HEK293T (cell line): Measurements from ENCODE around the gene TTC22.

ENCODE experiments used
- CTCF ChIA-PET: fragments of 350-600 bp; formaldehyde crosslinking; extraction: SDS; loops from one replicate; lab custom pipeline; 2021; ENCODE audit warnings: antibody characterized with exemption, inconsistent platforms; lab: Yijun Ruan, JAX
- POLR2A ChIA-PET: fragments of 350-600 bp; formaldehyde crosslinking; extraction: SDS; loops from one replicate; lab custom pipeline; 2020; ENCODE audit warnings: antibody characterized with exemption, inconsistent platforms; lab: Yijun Ruan, JAX
- DNase-seq: peaks from one replicate; pipeline ENCODE4 v3.0.0; 2012; ENCODE audit warnings: mixed read lengths; ENCODE audit errors: extremely low spot score
- ARNT ChIP-seq: fragments of 450-650 bp; IDR thresholded peaks from 2 replicates; pipeline ENCODE4 v1.6.1; 2017; ENCODE audit warnings: mild to moderate bottlenecking
- BHLHE40 ChIP-seq: fragments of 450-650 bp; IDR thresholded peaks from 2 replicates; pipeline ENCODE4 v1.6.1; 2016; ENCODE audit warnings: mild to moderate bottlenecking, moderate library complexity, borderline replicate concordance
- CTBP1 ChIP-seq: fragments of 450-650 bp; IDR thresholded peaks from 2 replicates; pipeline ENCODE4 v1.6.1; 2016; ENCODE audit warnings: borderline replicate concordance
- ELF4 ChIP-seq: fragments of 450-650 bp; IDR thresholded peaks from 2 replicates; pipeline ENCODE4 v1.6.1; 2017; ENCODE audit warnings: antibody characterized with exemption
- FOXA1 ChIP-seq: fragments of 450-650 bp; IDR thresholded peaks from 2 replicates; pipeline ENCODE4 v1.6.1; 2016; ENCODE audit warnings: mild to moderate bottlenecking
- FOXK2 ChIP-seq: fragments of 450-650 bp; IDR thresholded peaks from 2 replicates; pipeline ENCODE4 v1.6.1; 2016; ENCODE audit warnings: mild to moderate bottlenecking
- FOXM1 ChIP-seq: fragments of 450-650 bp; IDR thresholded peaks from 2 replicates; pipeline ENCODE4 v1.6.1; 2017; ENCODE audit warnings: mild to moderate bottlenecking, borderline replicate concordance
- HDGF ChIP-seq: fragments of 450-650 bp; IDR thresholded peaks from 2 replicates; pipeline ENCODE4 v1.6.1; 2017; ENCODE audit warnings: antibody characterized with exemption, borderline replicate concordance
- L3MBTL2 ChIP-seq: fragments of 450-650 bp; conservative IDR thresholded peaks from 2 replicates; pipeline ENCODE4 v1.6.1; 2016; ENCODE audit warnings: mild to moderate bottlenecking
- LEF1 ChIP-seq: fragments of 450-650 bp; IDR thresholded peaks from 2 replicates; pipeline ENCODE4 v1.6.1; 2017; ENCODE audit warnings: mild to moderate bottlenecking, borderline replicate concordance
- NFRKB ChIP-seq: fragments of 450-650 bp; IDR thresholded peaks from 2 replicates; pipeline ENCODE4 v1.6.1; 2016; ENCODE audit warnings: mild to moderate bottlenecking, moderate library complexity
- PKNOX1 ChIP-seq: fragments of 450-650 bp; IDR thresholded peaks from 2 replicates; pipeline ENCODE4 v1.6.1; 2016
- SP1 ChIP-seq: fragments of 450-650 bp; IDR thresholded peaks from 2 replicates; pipeline ENCODE4 v1.6.1; 2017
- SUZ12 ChIP-seq: fragments of 450-650 bp; IDR thresholded peaks from 2 replicates; pipeline ENCODE4 v1.6.1; 2016; ENCODE audit warnings: mild to moderate bottlenecking
- TARDBP ChIP-seq: fragments of 450-650 bp; IDR thresholded peaks from 2 replicates; pipeline ENCODE4 v1.6.1; 2016
- ZNF384 ChIP-seq: fragments of 450-650 bp; IDR thresholded peaks from 2 replicates; pipeline ENCODE4 v1.6.1; 2016

The TTC22 gene

DNA sequence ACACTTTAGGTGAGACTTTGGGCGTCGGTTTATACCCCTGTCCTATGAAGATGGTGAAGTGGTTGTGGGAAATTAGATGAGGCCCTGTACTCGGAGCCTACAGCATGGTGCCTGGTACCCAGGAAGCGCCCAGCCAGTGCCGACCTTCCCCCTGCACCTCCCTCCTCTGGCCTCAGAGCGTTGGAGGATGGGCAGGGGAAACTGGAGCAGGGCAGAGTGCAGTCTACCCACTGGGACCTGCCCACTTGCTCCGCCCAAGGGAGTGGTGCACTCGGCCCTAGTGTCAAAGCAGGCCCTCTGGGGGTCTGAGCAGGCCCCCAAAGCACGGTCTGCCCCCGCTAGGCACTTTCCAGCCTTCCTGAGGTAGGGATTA, 13.0 kb upstream of the TTC22 start:
- POLR2A ChIA-PET = no interaction called here
- no peak for DNase-seq
- CTCF ChIA-PET = interaction anchor here (1.0 kb wide), 1 partner anchor 693 kb away, joined by 4 read pairs; no protein-coding TSS in a partner anchor
- TF ChIP-seq LEF1 (no peak), FOXK2 (no peak), BHLHE40 (no peak), L3MBTL2 (no peak), CTBP1 (no peak), ARNT (no peak), FOXM1 (no peak), FOXA1 (no peak), PKNOX1 (no peak), ZNF384 (no peak), ELF4 (no peak), SUZ12 (no peak), TARDBP (no peak), HDGF (no peak), NFRKB (no peak), SP1 (no peak)

DNA sequence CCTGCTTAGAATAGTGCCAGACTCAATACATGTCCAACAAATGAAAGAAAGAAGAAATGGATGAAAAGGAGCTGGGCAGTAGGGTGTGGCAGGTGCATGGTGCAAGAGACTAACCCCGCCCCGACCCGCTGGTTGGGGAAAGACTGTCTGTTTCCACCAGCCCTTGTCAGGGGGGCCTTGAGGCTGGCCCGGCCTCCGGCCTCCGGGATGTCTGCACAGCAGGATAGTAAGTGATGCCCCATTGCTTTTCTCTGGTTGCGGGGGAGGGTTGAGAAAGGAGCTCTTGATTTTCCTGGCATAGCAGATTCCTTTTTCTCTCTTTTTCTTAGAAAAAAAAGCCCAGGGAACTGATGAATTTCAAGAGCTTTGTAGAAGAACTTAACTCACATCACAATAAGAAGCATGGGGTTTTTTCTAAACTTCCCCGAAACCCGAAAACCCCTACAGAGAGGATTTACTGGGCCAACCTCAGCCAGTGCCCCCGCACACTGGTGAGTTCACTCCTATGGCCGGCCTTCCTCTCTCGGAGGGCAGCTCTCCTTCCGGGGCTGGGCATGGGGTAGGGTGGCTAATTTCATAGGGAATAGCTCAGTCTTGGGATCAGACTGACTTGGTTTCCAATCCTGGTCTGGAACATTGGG, 12.5 kb upstream of the TTC22 start:
- TF ChIP-seq ARNT = no peak
- no peak for TF ChIP-seq ELF4
- TF ChIP-seq BHLHE40 = no peak
- no peak for TF ChIP-seq HDGF
- no peak for TF ChIP-seq CTBP1
- TF ChIP-seq SP1 = no peak
- no peak for TF ChIP-seq LEF1
- TF ChIP-seq ZNF384 = no peak
- TF ChIP-seq PKNOX1 = no peak
- TF ChIP-seq NFRKB = no peak
- no peak for TF ChIP-seq TARDBP
- TF ChIP-seq FOXA1 = no peak
- no peak for TF ChIP-seq FOXM1
- no peak for TF ChIP-seq SUZ12
- no peak for TF ChIP-seq L3MBTL2
- no peak for TF ChIP-seq FOXK2
- ChIA-PET CTCF (no interaction called here), POLR2A (interaction anchor here (0.6 kb wide), 1 partner anchor 511 kb away, joined by 3 read pairs; no protein-coding TSS in a partner anchor)
- no peak for DNase-seq

DNA sequence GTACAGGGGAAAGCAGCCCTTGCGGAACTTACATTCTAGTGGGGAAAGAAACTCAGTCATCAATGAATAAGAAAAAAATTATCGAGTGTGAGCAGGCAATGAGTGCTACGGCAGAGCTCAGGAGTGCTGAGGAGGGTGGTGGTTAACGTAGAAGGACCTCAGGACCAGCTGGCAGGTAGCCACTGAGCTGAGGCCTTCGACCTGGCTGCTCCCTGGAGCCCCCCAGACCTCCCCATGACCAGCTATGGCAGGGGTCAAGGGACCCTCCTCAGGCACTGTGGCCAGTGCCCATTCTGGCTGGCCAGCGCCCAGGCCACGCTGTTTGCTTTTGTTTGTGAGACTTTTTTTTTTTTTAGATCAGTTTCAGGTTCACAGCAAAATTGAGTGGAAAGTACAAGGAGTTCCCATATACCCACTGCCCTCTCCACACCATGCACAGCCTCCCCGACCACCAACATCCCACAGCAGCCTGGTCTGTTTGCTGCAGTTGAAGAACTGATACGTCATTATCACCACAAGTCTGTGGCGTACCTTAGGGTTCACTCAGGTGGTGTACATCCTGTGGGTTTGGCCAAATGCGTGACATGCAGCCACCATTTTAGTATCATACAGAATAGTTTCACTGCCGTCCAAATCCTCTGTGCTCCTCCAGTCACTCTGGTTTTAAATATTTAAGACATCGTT, 11.8 kb upstream of the TTC22 start:
- no peak for DNase-seq
- TF ChIP-seq ZNF384 (no peak), PKNOX1 (no peak), ELF4 (no peak), FOXA1 (no peak), FOXK2 (no peak)
- ChIA-PET POLR2A (no interaction called here), CTCF (no interaction called here)

GRCh38 chr1:54811739-54812655, 10.9 kb upstream of the TTC22 start:
- ChIA-PET POLR2A (no interaction called here), CTCF (interaction anchor here (0.6 kb wide), 1 partner anchor 559 kb away, joined by 8 read pairs; no protein-coding TSS in a partner anchor)
- TF ChIP-seq PKNOX1 (no peak), CTBP1 (no peak), HDGF (0 out of 2 replicates have a peak, but pooled peaks have one; percentile 31)
- DNase-seq = no peak

DNA sequence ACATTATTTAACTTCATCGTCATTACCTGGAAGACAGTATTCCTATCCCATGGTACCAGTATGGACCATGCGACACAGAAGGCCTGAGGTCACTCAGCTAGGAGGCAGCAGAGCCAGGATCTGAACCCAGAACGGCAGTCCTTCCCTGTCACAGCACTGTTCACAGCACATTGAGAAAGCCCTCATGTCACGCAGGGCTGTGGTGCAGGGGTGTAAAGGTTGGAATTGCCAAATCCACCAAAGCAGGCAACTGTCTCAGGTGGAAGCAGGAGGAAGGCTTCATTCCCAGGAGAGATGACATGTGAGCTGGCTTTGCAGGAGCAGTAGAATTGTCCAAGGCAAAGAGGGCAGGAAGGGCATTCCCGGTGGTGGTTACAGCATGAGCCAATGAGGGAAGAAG, 9.9 kb upstream of the TTC22 start:
- no peak for DNase-seq
- ChIA-PET POLR2A (no interaction called here), CTCF (interaction anchor here (0.6 kb wide), 1 partner anchor 558 kb away, joined by 8 read pairs; no protein-coding TSS in a partner anchor)
- TF ChIP-seq L3MBTL2 = no peak
- no peak for TF ChIP-seq HDGF
- TF ChIP-seq SUZ12 = no peak
- TF ChIP-seq FOXA1 = no peak
- no peak for TF ChIP-seq CTBP1
- no peak for TF ChIP-seq ARNT
